Esophagus squamous epithelium (tissue), 5 donors: ENCODE measurements around the gene ABR. TPM values are rescaled to one million over a fixed set of nuclear protein-coding genes. Genes with fewer than 3 reads are reported as not detected.
"Not testable (repeated sequence)": the region's sequence is repeated elsewhere in the genome, so short reads cannot be mapped to it uniquely, and the experiment has no call there.

Experiments used
- DNase-seq: peaks from one replicate; lab custom pipeline; 2025; lab: John Stamatoyannopoulos, UW
- H3K27ac ChIP-seq, 4 donors: fragments of 200-600 bp; sonication (generic); one replicate each; pipeline ENCODE4 v1.5.1; 2016 to 2019; ENCODE audit warnings: mild to moderate bottlenecking in 1 of 4
- H3K27me3 ChIP-seq, 4 donors: fragments of 200-600 bp; sonication (generic); 1 replicate in 3 of 4; 2 replicates in 1 of 4; pipeline versions ENCODE4 v1.5.1 to v1.6.0; 2017 to 2021; ENCODE audit warnings: antibody characterized with exemption in 1 of 4
- H3K36me3 ChIP-seq, 3 donors: fragments of 200-600 bp; sonication (generic); one replicate each; pipeline ENCODE4 v1.5.1; 2016 to 2019
- H3K4me1 ChIP-seq, 3 donors: fragments of 200-600 bp; sonication (generic); one replicate each; pipeline ENCODE4 v1.5.1; 2017 to 2019
- H3K4me3 ChIP-seq, 4 donors: fragments of 200-600 bp; sonication (generic); 1 replicate in 3 of 4; 2 replicates in 1 of 4; pipeline ENCODE4 v1.5.1; 2016 to 2019; ENCODE audit warnings: mild to moderate bottlenecking in 2 of 4, moderate library complexity in 1 of 4
- H3K9me3 ChIP-seq, 3 donors: fragments of 200-600 bp; sonication (generic); one replicate each; pipeline ENCODE4 v1.5.1; 2016 to 2019
- POLR2A ChIP-seq, 4 donors: fragments of 450-650 bp; IDR thresholded peaks; one replicate each; pipeline ENCODE4 v1.6.1; 2017; ENCODE audit warnings: antibody characterized with exemption in 4 of 4, mild to moderate bottlenecking in 4 of 4, moderate library complexity in 3 of 4
- WGBS, 2 donors: methylation state at CpG; one replicate each; pipeline ENCODE4 v1.1.5; 2018; 5-methylcytosine and 5-hydroxymethylcytosine counted together
- intact Hi-C: fragments of 100-400 bp; cut with DNase I; formaldehyde crosslinking; loops from one replicate; pipeline ENCODE4 v1.15.0; 2022
- total RNA-seq, 4 donors: library from RNA; depleted of rRNA; stranded (reverse); fragments of >200 nt; gene quantifications; one replicate each; pipeline ENCODE4 v1.1.0, GENCODE V29; 2016
- TF ChIP-seq, protein P1 (sequence below), 6 experiments: fragments of 450-650 bp in 4 of 6; fragments of 200-600 bp in 2 of 6; sonication (generic) in 2 of 6; IDR thresholded peaks; one replicate each; pipeline ENCODE4 v1.5.1; 2016 to 2019; ENCODE audit warnings: antibody characterized with exemption in 6 of 6, mild to moderate bottlenecking in 4 of 6, moderate library complexity in 4 of 6
- donor health status: DM: yes; HTN: yes; CAD: no.

ABR gene
- total RNA-seq, 4 donors from 2014 or later = 62.1 to 248 (median 75.5) TPM

DNA sequence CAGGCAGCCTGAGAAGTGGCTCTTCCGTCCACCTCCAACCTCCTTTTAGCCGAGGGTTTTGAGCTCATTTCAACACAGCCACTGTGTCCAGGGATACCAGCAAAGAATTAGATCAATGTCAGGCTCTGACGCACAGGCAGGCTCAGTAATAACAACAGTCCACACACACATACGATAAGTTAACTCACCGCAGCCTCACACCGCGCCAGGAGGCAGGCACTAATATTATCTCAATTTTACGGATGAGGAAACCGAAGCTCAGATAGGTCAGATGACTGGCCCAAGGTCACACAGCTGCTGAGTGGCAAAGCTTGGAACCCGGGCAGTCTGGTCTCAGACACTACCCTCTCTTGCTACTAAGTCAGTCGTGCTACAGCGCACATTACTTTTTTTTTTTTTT is 22.9 kb downstream of the ABR start:
- H3K36me3 ChIP-seq = no peaks in the 10 kb centered on the region
- no peak for DNase-seq
- intact Hi-C loops = no loop called here

DNA sequence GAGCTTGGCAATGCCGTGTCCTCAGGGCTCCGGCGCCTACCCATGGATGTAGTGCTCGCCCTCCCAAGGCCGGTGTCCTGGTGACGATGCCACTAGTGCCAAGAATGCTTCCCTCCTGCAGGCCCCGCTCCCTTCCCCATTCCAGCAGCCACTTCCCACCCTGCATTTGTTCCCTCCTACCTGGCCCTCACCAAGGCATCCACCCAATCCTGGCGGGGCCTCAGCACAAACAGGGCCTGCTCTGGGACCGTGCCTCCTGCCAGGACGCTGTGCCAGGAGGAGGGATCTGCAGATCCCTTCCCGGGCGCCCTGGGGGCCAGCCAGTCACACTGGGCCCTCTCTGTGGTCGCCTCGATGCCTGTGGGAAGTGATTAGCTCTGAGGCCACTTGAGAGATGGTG is 25.1 kb downstream of the ABR start:
- Histone ChIP-seq H3K27me3 (no peaks in the 10 kb centered on the region), H3K9me3 (no peaks in the 10 kb centered on the region), H3K4me1 (peaks cover 0 to 20% (median 5%) of the 10 kb centered on the region in 3 donors), H3K27ac (no peak overlapping the region), H3K36me3 (peaks cover 0 to 12% (median 0%) of the 10 kb centered on the region in 3 donors), H3K4me3 (no peak overlapping the region)
- no peak for DNase-seq
- intact Hi-C loops = no loop called here
- TF ChIP-seq POLR2A (IDR thresholded peaks at IDR 0.05) = no peak
- TF ChIP-seq, protein P1, sequence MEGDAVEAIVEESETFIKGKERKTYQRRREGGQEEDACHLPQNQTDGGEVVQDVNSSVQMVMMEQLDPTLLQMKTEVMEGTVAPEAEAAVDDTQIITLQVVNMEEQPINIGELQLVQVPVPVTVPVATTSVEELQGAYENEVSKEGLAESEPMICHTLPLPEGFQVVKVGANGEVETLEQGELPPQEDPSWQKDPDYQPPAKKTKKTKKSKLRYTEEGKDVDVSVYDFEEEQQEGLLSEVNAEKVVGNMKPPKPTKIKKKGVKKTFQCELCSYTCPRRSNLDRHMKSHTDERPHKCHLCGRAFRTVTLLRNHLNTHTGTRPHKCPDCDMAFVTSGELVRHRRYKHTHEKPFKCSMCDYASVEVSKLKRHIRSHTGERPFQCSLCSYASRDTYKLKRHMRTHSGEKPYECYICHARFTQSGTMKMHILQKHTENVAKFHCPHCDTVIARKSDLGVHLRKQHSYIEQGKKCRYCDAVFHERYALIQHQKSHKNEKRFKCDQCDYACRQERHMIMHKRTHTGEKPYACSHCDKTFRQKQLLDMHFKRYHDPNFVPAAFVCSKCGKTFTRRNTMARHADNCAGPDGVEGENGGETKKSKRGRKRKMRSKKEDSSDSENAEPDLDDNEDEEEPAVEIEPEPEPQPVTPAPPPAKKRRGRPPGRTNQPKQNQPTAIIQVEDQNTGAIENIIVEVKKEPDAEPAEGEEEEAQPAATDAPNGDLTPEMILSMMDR (IDR thresholded peaks at IDR 0.05) = no peak
- 100% methylated on average over 2 of the region's 14 CpGs; no CpG with 5 or more reads in 1 of the 2 donors for WGBS, 2 donors

More for the DNA sequence above, 22.9 kb downstream of the ABR start:
- Histone ChIP-seq H3K4me3 (no peak overlapping the region), H3K27me3 (no peaks in the 10 kb centered on the region), H3K27ac (no peak overlapping the region), H3K4me1 (peaks cover 0 to 11% (median 0%) of the 10 kb centered on the region in 3 donors), H3K9me3 (no peaks in the 10 kb centered on the region)
- 82 to 93% methylated on average over 10 to 11 of the region's 12 CpGs for WGBS, 2 donors
- no peak for TF ChIP-seq POLR2A (IDR thresholded peaks at IDR 0.05)
- TF ChIP-seq, protein P1 (IDR thresholded peaks at IDR 0.05) = no peak

DNA sequence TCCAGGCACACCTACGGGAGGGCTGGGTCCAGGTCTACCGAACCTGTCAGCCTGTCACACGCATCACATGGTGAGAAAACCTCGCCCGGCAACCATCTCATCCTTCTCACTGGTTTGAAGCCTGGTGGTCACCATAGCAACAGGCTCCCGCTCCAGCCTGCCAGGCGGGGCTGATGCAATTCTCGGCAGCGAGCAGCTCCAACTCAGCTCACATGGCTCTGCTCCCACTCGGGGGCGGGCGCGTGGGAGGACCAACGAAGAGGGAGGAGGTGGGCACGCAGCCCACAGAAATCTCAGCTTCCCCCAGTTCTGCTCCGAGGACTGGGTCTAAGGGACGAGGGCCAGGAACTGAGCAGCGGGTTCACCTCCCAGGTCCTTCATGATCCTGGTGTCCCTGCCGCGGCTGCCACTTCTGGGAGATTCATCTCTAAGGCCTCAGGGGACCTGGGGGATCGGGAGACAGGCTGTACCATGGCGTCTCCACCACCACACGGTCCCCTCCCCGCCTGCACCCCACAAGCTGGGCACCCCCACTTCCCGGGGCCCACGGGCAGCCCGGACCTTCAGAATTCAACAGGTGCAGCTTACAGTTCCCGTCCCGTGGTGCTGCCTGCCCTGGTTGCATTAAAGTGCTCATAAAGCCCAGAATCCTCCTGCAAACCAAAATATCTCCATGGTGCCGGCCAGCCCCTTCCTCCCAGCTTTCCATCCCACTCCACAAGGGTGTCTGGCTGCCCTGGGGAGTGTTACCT is 25.8 kb downstream of the ABR start:
- no peaks in the 10 kb centered on the region for H3K9me3 ChIP-seq
- peaks cover 0 to 19% (median 0%) of the 10 kb centered on the region in 3 donors for H3K36me3 ChIP-seq
- no peak for TF ChIP-seq POLR2A (IDR thresholded peaks at IDR 0.05)
- TF ChIP-seq, protein P1 (IDR thresholded peaks at IDR 0.05) = no peak
- intact Hi-C loops = no loop called here
- H3K4me1 ChIP-seq = peaks cover 0 to 20% (median 5%) of the 10 kb centered on the region in 3 donors
- no peaks in the 10 kb centered on the region for H3K27me3 ChIP-seq
- no peak overlapping the region for H3K27ac ChIP-seq
- 53 to 72% methylated on average over 13 to 18 of the region's 30 CpGs for WGBS, 2 donors
- H3K4me3 ChIP-seq = no peak overlapping the region
- DNase-seq = no peak

DNA sequence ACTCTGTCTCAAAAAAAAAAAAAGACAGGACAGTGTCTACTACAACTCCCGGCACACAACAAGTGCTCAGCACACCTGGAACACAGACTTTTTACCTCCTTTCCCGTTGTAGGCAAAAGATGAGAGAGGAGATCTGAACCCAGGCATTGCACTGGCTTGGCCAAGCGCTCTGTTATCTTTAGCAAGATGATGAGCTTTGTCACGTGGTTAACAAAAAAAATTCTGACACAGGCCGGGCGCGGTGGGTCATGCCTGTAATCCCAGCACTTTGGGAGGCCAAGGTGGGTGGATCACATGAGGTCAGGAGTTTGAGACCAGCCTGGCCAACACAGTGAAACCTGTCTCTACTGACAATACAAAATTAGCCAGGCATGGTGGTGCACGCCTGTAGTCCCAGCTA is 27.2 kb downstream of the ABR start:
- H3K9me3 ChIP-seq, H3K27me3 ChIP-seq, intact Hi-C loops, H3K27ac ChIP-seq, DNase-seq, H3K4me3 ChIP-seq: not testable (repeated sequence)
- Histone ChIP-seq H3K36me3 (peaks cover 0 to 19% (median 0%) of the 10 kb centered on the region in 3 donors), H3K4me1 (peaks cover 1 to 27% (median 5%) of the 10 kb centered on the region in 3 donors)
- WGBS, 2 donors = 81 to 89% methylated on average over 7 of the region's 8 CpGs

DNA sequence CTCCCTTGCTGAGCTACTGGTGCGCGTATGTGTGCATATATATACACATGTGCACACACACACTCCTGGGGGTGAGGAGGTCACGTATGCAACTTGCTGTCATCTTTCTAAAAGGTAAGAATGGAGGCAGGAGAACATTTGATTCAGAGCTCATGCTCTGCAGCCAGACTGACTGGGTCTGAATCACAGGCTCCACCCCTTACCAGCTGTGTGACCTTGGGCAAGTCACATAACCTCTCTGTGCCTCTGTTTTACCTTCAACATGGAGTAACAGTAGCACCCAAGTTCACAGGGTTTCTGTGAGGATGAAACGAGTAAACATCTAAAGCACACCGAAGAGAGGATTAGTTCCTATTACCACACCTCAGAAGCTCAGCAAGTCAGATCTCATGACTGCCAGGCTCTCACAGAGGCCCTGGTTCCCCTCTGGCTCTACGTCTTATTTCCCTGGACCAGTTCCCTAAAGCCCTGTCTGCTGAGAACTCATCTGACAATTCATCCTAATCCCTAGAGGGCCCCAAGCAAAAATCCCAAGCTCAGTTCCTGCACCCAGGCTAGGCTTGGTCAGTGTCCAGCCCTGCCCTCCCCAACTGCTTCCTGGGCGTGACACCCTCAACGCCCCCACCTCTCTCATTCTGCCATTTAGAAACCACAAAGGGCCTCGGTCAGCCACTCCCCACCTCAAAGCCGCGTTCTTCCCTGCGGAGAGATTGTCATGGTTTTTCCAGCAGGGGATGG is 28.7 kb downstream of the ABR start:
- Histone ChIP-seq H3K27me3 (no peaks in the 10 kb centered on the region), H3K27ac (no peak overlapping the region), H3K9me3 (no peaks in the 10 kb centered on the region), H3K36me3 (peaks cover 0 to 19% (median 0%) of the 10 kb centered on the region in 3 donors), H3K4me3 (no peak overlapping the region), H3K4me1 (peaks cover 2 to 29% (median 5%) of the 10 kb centered on the region in 3 donors)
- 33 to 38% methylated on average over 4 to 12 of the region's 12 CpGs for WGBS, 2 donors
- TF ChIP-seq POLR2A (IDR thresholded peaks at IDR 0.05) = no peak
- TF ChIP-seq, protein P1 (IDR thresholded peaks at IDR 0.05) = no peak
- intact Hi-C loops = no loop called here
- DNase-seq = no peak
